ENCODE data around the gene UBE3D.
"Not testable (repeated sequence)": the region's sequence is repeated elsewhere in the genome, so short reads cannot be mapped to it uniquely, and the experiment has no call there.

Gene UBE3D

GRCh38 chr6:83055366-83055964 lies 10.2 kb downstream of the UBE3D start:
- DNase-seq (ENCODE audit: low spot score): peak; percentile 64

- no peak for DNase-seq (ENCODE audit: low spot score)
Observed at GRCh38 chr6:83053678-83054077, 12.0 kb downstream of the UBE3D start.

DNA sequence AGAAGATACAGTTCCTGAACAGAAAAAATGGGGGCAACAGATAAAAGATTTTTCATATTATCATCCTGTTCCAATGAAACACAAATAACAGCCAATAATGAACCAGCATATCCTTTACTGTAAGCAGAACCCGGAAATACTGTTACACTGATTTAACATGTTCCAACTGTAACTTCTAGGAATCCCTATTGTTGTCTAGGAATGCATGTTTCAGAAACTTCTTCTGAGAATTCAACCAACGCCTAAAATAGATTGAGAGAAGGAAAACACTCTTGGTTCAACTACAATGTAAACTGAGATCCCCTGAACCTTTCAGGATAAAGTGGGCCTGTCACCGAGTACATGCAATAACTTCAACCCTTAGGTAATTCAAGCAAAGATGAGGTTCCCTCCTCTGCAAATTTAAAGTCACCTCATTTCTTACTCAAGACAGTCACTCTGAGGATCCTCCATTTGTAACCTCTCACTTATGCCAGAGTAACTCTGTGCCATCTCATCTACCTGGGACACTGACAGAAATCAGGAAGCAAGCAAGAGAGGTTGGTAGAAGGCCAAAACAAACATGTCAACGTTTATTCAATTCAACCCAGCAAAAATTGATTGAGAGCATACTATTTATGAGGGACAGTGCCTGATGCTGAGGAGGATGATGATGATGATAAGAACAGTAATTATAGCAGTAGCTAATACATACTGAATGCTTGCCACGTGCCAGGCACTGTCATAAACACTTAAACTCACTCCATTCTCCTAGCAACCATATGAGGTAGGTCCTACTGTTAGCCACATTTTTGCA lies 14.1 kb downstream of the UBE3D start:
- no peak for DNase-seq (ENCODE audit: low spot score)

- DNase-seq (ENCODE audit: low spot score): peak; percentile 31
Observed at GRCh38 chr6:83047065-83047754, 18.4 kb downstream of the UBE3D start.

- no peak for DNase-seq (ENCODE audit: low spot score)
Observed at GRCh38 chr6:83044091-83044768, 21.4 kb downstream of the UBE3D start.

DNA sequence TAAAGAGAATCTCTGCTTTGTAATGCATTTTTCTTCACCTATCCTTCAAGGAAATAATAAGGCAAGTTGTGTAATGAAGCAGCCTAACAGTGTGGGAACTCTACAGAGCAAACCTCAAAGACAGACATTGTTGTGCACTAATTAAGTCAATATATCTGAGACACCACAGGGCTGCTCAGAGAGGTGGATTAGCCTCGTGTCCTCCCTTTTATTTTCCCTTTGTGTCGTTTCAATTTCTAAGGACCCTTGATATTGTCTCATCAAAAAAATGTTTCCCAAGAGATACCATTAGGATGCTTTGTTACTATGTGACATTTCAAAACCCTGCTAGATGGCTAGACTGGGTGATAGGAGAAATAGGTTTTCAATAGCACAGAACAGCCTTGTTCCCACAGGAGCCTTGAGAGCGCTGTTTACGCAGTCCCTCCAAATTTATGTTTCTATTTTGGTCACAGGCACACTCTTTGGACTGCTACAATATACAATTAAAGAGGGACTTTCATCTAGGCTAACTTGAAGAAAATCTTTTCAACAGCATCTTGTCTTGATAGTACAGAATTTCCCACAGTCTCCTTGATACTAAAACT lies 23.1 kb downstream of the UBE3D start:
- no peak for DNase-seq (ENCODE audit: low spot score)

GRCh38 chr6:83038246-83038645 lies 27.4 kb downstream of the UBE3D start:
- peak; percentile 61 for DNase-seq (ENCODE audit: low spot score)

DNA sequence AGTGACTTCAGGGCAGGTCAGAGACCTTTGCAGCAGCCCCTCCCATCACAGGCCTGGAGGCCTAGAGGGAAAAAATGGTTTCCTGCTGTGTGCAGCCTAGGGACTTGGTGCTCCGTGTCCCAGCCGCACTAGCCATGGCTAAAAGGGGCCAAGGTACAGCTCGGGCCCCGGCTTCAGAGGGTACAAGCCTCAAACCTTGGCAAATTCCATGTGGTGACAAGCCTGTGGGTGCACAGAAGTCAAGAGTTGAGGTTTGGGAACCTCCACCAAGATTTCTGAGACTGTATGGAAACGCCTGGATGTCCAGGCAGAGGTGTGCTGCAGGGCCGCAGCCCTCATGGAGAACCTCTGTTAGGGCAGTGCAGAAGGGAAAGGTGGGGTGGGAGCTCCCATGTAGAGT lies 34.0 kb downstream of the UBE3D start:
- DNase-seq (ENCODE audit: low spot score): no peak

DNA sequence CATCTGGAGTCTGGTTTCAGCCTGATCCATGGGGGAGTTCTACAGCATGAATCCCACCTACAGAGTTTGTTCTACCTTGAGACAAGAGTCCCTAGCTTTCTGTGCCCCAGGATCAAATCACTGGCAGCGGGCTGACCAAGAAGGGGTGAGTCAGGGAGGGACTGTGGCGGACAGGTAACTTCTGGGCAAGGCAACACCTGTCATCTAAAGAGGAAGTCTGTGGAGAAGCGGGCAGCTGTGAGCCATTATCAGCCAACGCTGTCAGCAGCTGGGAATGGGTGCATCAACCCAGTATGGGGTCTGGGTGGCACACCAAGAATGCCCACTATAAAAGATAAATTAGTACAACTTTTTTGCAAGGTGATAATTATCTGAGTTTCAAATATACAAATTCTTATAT lies 45.9 kb downstream of the UBE3D start:
- peak; percentile 61 for DNase-seq (ENCODE audit: low spot score)

DNA sequence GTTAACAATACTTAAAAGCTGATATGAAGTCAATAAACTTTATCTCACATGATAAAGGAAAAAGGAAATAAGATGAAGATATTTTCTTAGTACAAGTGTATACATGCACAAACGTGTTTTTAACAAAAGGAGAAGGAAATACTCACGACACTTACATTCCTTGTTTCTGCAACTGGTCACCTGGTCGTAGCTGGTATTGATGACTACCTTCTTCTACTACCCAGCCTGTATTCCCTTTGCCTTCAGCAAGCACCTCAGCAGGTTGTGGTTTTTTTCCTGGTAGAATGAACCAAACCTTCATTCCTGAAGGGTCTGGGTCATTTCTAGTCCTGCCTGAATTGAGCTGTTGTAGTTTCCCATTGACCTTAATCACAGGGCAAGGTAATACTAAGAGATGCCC lies 54.5 kb downstream of the UBE3D start:
- not testable (repeated sequence) for DNase-seq (ENCODE audit: low spot score)

GRCh38 chr6:83008626-83009025 lies 57.0 kb downstream of the UBE3D start:
- no peak for DNase-seq (ENCODE audit: low spot score)

GRCh38 chr6:83006270-83006905 lies 59.3 kb downstream of the UBE3D start:
- no peak for DNase-seq (ENCODE audit: low spot score)

DNA sequence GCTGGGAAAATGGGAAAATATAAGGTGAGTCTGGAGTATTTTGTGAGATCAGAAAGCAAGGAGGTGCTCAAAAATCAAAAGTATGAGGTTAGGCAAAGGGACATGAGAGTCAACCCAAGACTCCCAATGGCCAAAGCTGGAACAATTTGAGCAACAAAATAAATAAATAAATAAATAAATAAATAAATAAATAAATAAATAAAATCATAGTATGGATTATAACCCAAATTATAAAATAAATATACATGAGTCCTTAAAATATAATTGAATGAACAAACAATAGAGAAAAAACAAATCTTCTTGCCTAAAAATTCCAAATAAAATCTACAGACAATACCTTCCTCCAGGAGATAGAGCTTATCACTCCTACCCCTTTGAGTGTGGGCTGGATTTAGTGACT lies 69.5 kb downstream of the UBE3D start:
- DNase-seq (ENCODE audit: low spot score): no peak

DNA sequence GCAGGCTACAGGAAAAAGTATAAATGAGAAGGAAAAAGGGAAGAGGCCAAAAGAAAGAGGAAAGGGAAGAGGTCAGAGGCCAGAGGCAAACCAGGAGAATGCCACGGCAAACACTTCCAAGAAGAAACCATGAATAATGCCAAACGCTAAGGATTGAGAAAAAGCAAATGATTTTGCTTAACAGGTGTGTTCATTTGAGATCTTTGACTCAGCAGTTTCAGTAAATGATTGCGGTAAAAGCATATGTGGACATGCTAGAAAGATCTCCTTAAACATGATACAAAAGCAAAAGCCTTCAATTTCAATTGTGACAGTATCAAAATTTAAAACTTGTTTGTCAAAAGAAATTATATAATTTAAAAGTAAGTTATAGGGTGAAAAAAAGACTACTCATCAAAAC lies 70.6 kb downstream of the UBE3D start:
- DNase-seq (ENCODE audit: low spot score): no peak

GRCh38 chr6:82989736-82990290 lies 75.8 kb downstream of the UBE3D start:
- DNase-seq (ENCODE audit: low spot score): peak; percentile 18

DNA sequence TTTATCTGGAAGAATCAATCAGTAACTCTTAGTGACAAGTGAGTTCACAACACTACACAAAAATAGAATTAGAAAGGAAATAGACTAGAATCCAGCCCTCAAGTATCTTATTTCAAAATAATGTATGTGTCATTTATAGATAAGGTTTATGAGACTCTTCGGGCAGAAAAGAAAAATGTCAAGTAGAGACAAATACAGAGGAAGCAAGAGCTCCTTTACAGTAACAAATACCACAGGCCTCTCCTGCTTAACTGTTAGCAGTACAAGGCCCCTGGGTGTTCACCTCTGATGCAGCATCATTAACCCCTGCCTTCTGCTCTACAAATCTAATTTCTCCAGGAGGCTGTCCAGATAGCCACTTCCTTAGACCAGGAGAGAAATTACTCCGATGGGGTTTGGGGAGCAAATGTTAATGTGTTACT lies 76.7 kb downstream of the UBE3D start:
- DNase-seq (ENCODE audit: low spot score): no peak

- DNase-seq (ENCODE audit: low spot score): no peak
Observed at GRCh38 chr6:82987951-82988350, 77.7 kb downstream of the UBE3D start.

DNA sequence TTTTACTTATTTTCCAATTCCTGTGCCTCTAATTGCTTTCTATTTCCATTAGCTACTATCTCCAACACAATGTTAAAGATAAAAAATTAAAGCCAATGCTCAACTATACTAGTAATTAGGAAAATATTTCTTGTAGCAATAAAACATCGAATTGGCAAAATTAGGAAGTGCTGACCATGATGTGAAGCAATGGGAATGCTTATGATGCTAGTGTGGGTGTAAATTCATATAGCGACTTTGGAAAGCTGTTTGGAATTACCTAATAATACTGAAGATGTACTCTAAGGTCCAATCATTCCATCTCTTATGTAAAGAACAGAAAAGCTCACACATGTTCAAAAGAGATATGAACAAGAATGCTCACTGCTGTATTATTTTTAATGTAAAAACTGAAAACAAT lies 78.2 kb downstream of the UBE3D start:
- no peak for DNase-seq (ENCODE audit: low spot score)

DNA sequence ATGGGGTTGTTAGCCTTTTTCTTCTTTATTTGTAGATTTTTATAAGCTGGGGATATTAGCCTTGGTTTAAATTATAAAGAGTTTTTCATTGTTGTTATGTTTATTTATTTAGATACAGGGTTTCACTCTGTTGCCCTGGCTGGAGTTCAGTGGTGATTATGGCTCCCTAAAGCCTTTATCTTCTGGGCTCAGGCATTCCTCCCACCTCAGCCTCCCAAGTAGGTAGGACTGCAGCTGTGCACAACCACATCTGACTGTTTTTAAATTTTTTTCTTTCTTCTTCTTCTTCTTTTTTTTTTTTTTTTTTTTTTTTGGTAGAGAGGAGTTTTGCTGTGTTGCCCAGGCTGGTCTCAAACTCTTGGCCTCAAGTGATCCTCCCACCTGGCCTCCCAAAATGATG lies 80.9 kb downstream of the UBE3D start:
- DNase-seq (ENCODE audit: low spot score): no peak

DNA sequence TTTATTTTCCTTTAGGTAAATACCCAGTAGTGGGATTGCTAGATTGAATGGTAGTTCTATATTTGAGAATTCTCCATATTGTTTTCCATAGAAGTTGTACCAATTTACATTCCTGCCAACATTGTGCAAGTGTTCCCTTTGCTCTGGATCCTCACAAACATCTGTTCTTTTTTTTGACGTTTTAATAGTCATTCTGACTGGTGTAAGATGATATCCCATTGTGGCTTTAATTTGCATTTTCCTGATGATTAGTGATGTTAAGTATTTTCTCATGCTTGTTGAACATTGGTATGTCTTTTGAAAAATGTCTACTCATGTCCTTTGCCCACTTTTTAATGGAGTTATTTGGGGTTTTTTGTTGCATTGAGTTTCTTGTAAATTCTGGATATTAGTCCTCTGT lies 85.6 kb downstream of the UBE3D start:
- peak; percentile 47 for DNase-seq (ENCODE audit: low spot score)

DNA sequence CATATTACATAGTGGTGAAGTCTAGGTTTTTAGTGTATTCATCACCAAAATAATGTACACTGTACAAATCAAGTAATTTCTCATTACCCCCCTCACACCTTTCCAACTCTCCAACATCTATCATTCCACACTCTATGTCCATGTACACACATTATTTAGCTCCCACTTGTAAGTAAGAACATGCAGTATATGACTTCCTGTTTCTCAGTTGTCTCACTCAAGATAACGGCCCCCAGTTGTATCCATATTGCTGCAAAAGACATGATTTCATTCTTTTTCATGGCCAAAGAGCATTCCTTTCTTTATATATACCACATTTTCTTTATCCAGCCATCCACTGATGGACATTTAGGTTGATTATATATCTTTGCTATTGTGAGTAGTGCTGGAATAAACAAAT lies 86.0 kb downstream of the UBE3D start:
- DNase-seq (ENCODE audit: low spot score): no peak
